Measurements from ENCODE around the gene EXOC8.

DNA sequence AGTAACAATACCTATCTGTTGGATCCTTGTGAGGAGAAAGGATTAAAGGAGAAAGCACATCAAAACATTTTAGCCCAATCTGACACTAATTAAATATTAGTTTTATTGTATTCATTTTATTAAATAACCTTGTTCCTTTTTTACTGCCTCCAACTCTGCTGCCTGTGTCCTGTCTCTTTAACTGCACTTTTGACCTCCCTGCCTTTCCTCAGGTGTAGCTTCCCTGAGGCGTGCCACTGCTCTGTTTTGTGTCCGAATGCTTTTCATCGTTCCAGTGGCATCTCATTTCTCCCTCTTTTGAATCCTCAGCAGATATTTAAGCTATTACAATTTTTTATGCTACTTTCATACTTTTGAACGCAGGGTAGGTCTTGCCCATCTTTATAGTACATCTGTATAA lies 10.8 kb upstream of the EXOC8 start:
- TF ChIP-seq YY1 (IDR thresholded peaks at IDR 0.05; ENCODE audit: low read depth) = no peak
- no peak for TF ChIP-seq EP300 (IDR thresholded peaks at IDR 0.05; ENCODE audit: borderline replicate concordance)
- no peak for TF ChIP-seq RAD21 (IDR thresholded peaks at IDR 0.05; ENCODE audit: low read depth)
- no peak for TF ChIP-seq CREB1 (IDR thresholded peaks at IDR 0.05; ENCODE audit: low read depth)
- no peak for TF ChIP-seq TAF1 (IDR thresholded peaks at IDR 0.05; ENCODE audit: low read depth)
- no peak for TF ChIP-seq CEBPB (IDR thresholded peaks at IDR 0.05)
- TF ChIP-seq TEAD4 (IDR thresholded peaks at IDR 0.05) = no peak
- TF ChIP-seq REST (IDR thresholded peaks at IDR 0.05; ENCODE audit: low read depth) = no peak
- TF ChIP-seq, protein P1, sequence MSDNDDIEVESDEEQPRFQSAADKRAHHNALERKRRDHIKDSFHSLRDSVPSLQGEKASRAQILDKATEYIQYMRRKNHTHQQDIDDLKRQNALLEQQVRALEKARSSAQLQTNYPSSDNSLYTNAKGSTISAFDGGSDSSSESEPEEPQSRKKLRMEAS (IDR thresholded peaks at IDR 0.05) = no peak

All from Ishikawa (cell line).